ENCODE results near the gene PRSS3. TPM values are rescaled to one million over a fixed set of nuclear protein-coding genes. Genes with fewer than 3 reads are reported as not detected.
"Not testable (repeated sequence)": the region's sequence is repeated elsewhere in the genome, so short reads cannot be mapped to it uniquely, and the experiment has no call there.

Gene PRSS3
- total RNA-seq, 1 donor from 2014 or later: not detected

GRCh38 chr9:33785914-33786313 lies 9.4 kb upstream of the PRSS3 start:
- H3K4me3 Mint-ChIP-seq: no peak overlapping the region
- no peak for DNase-seq (ENCODE audit: low read depth, low spot score)
- no peaks in the 10 kb centered on the region for H3K27me3 Mint-ChIP-seq (ENCODE audit: low read depth)
- no peaks in the 10 kb centered on the region for H3K36me3 Mint-ChIP-seq (ENCODE audit: low read depth)
- peaks cover 4% of the 10 kb centered on the region for H3K9me3 Mint-ChIP-seq
- peak; percentile 22 for TF ChIP-seq CTCF (conservative IDR thresholded peaks at IDR 0.05)
- H3K4me1 Mint-ChIP-seq: no peaks in the 10 kb centered on the region
- H3K27ac Mint-ChIP-seq (ENCODE audit: unreplicated experiment): no peak overlapping the region

GRCh38 chr9:33786681-33787080 lies 8.7 kb upstream of the PRSS3 start:
- Mint-ChIP-seq H3K27ac (ENCODE audit: unreplicated experiment) (no peak overlapping the region), H3K4me1 (no peaks in the 10 kb centered on the region), H3K27me3 (ENCODE audit: low read depth) (no peaks in the 10 kb centered on the region), H3K9me3 (peaks cover 4% of the 10 kb centered on the region), H3K4me3 (no peak overlapping the region), H3K36me3 (ENCODE audit: low read depth) (no peaks in the 10 kb centered on the region)
- no peak for TF ChIP-seq CTCF (conservative IDR thresholded peaks at IDR 0.05)
- no peak for DNase-seq (ENCODE audit: low read depth, low spot score)

GRCh38 chr9:33787839-33788238 lies 7.5 kb upstream of the PRSS3 start:
- Mint-ChIP-seq H3K27ac (ENCODE audit: unreplicated experiment) (no peak overlapping the region), H3K4me3 (no peak overlapping the region), H3K27me3 (ENCODE audit: low read depth) (no peaks in the 10 kb centered on the region), H3K4me1 (no peaks in the 10 kb centered on the region), H3K9me3 (peaks cover 4% of the 10 kb centered on the region), H3K36me3 (ENCODE audit: low read depth) (no peaks in the 10 kb centered on the region)
- no peak for TF ChIP-seq CTCF (conservative IDR thresholded peaks at IDR 0.05)
- no peak for DNase-seq (ENCODE audit: low read depth, low spot score)

- not testable (repeated sequence) for H3K4me3 Mint-ChIP-seq; H3K27me3 Mint-ChIP-seq (ENCODE audit: low read depth); H3K4me1 Mint-ChIP-seq; DNase-seq (ENCODE audit: low read depth, low spot score); H3K9me3 Mint-ChIP-seq; H3K27ac Mint-ChIP-seq (ENCODE audit: unreplicated experiment); H3K36me3 Mint-ChIP-seq (ENCODE audit: low read depth)
These were observed 5.9 kb upstream of the PRSS3 start for GRCh38 chr9:33789429-33789828.

- no peaks in the 10 kb centered on the region for H3K27me3 Mint-ChIP-seq (ENCODE audit: low read depth)
- no peaks in the 10 kb centered on the region for H3K4me1 Mint-ChIP-seq
- no peaks in the 10 kb centered on the region for H3K9me3 Mint-ChIP-seq
- no peak overlapping the region for H3K4me3 Mint-ChIP-seq
- DNase-seq (ENCODE audit: low read depth, low spot score): no peak
- no peak overlapping the region for H3K27ac Mint-ChIP-seq (ENCODE audit: unreplicated experiment)
- TF ChIP-seq CTCF (conservative IDR thresholded peaks at IDR 0.05): no peak
- no peaks in the 10 kb centered on the region for H3K36me3 Mint-ChIP-seq (ENCODE audit: low read depth)
These were observed 4.2 kb upstream of the PRSS3 start for GRCh38 chr9:33791117-33791516.

- H3K4me1 Mint-ChIP-seq; H3K36me3 Mint-ChIP-seq (ENCODE audit: low read depth): not testable (repeated sequence)
These were observed 1.9 kb upstream of the PRSS3 start for GRCh38 chr9:33793496-33793895.

GRCh38 chr9:33794560-33794959 lies 801 bp upstream of the PRSS3 start:
- no peak for DNase-seq (ENCODE audit: low read depth, low spot score)
- Mint-ChIP-seq H3K9me3 (peaks cover 2% of the 10 kb centered on the region), H3K27ac (ENCODE audit: unreplicated experiment) (no peak overlapping the region), H3K4me1 (no peaks in the 10 kb centered on the region), H3K36me3 (ENCODE audit: low read depth) (no peaks in the 10 kb centered on the region), H3K27me3 (ENCODE audit: low read depth) (peaks cover 7% of the 10 kb centered on the region), H3K4me3 (no peak overlapping the region)
- no peak for TF ChIP-seq CTCF (conservative IDR thresholded peaks at IDR 0.05)

More at GRCh38 chr9:33793496-33793895, 1.9 kb upstream of the PRSS3 start:
- H3K4me3 Mint-ChIP-seq; H3K27ac Mint-ChIP-seq (ENCODE audit: unreplicated experiment); H3K9me3 Mint-ChIP-seq; H3K27me3 Mint-ChIP-seq (ENCODE audit: low read depth); DNase-seq (ENCODE audit: low read depth, low spot score): not testable (repeated sequence)
